T-helper 2 cell (primary cell): ENCODE measurements around the gene CCDC201.
"Not testable (repeated sequence)": the region's sequence is repeated elsewhere in the genome, so short reads cannot be mapped to it uniquely, and the experiment has no call there.

Experiments used
- DNase-seq, 5 experiments: peaks; one replicate each; pipeline versions ENCODE4 v3.0.0 to v3.0.0-alpha.2; 2012 to 2022

CCDC201 gene

GRCh38 chr7:45873355-45873754, 473 bp upstream of the CCDC201 start:
- no peak for DNase-seq

DNA sequence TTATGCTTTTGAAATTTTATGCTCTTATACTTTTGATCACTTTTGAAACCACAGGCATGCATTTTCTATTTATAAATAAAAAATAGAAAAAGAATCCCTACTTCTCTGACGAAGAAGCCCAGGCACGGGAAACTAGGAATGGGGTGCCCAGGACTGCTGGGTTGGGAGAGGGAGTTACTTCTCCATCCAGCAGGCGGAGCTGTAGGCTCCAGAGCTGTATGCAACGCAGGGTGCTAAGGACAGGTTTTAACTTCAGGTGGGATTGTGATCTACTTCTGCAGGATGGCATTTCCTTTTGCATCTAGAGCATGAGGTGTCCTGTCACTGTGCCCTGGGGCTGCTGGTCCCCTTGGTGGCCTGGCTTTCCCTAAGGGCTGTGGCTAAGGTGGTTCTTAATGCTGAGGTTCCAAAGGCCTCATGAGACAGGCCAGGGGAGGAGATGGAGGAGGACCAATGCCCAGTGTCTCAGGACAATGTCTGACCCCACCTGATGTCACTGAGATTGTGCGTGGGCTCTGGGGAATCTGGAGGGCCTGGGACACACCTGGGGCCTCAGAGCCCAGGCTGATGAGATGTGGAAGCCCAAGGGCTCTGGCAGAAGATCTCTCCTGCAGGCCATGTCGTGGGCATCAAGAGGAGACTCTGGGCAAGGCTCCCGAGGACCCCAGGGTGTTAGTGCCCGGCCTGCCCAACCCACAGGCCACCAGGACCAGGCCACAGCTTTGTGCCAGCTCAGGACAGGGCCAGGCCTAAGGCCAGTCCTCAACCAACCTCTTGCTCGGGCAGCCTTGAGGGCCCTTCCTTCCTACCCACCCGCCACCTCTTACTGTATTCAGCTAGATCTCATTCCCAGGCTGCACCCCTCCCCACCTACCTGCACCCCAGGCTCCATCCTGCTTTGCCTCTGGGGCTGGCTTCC, 507 bp downstream of the CCDC201 start:
- no peak for DNase-seq

DNA sequence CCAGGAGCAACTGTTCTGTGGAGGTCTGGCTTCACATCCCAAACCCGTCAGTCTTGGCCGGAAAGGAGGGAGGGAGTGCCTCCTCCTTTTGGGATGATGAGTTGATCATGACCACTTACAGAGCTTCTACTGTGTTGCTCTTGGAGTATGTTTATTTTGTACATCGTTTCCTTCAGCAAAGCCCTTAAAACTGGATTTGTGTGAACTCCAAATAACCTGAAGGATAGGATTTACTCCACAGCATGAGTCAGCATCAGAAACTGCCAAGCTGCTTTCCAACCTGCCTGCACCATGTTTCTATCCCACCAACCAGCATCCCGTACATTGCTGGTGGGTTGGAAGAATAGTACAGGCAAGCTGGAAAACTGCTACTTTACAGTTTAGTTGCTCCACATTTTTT, 3.5 kb downstream of the CCDC201 start:
- DNase-seq, result no peak

DNA sequence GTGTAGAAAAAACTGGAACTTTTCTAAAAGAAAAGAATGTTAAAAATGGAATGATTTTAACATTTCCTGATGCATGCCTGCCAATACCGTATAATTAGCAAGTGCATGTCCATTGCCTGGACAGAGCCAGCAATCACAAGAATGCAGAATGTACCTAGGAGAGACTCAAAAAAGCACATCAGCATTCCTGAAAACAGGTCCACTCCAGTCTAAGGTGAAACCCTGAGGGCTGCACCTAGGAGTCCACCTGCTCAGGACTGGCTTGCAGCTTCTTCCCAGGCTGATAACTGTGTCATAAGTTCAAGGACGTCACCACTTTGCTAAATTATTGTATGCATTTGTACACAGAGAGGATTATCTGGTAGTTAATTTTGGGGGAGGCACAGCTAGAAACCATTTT, 5.4 kb downstream of the CCDC201 start:
- DNase-seq, result no peak

DNA sequence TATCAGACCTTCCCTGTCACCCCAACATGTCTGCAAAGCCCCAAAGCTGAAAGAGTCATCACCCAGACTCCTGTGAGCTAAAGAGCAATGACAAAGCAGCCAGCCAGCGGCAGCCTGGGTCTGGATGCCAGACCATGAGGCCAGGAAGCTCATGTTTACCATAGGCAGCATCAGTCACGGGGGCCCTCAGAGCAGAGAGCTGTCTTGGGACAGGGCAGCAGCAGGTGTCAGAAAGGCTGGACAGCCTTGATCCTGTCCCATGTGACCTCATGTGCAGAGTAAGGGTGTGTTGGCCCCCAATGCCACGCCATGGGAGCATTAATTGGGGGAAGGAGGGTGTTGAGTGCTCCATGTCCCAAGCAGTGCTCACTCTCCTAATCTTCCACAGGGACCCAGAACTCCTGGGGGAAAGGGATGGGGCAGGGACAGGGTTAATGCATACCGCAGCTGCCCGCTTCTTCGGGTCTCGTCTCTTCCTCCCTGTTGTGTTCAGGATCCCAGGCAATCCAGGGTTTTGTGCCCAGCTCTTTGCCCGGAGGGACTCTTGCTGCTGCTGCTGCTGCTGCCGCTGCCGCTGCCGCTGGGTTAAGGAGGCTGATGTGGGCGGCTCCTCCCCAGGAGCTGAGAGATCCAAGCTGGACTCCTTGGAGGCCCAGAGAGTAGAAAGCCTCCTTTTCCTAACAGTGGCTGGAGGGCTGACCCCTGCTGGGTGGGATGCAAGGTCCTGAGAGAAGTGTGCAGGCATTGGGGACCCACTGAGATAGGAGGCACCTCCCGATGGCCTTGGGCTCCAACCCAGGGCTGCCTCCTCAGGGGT, 7.1 kb downstream of the CCDC201 start:
- no peak for DNase-seq

GRCh38 chr7:45863715-45864114, 9.2 kb downstream of the CCDC201 start:
- DNase-seq, result no peak

- not testable (repeated sequence) for DNase-seq
These were observed 16.0 kb downstream of the CCDC201 start for GRCh38 chr7:45856888-45857287.

DNA sequence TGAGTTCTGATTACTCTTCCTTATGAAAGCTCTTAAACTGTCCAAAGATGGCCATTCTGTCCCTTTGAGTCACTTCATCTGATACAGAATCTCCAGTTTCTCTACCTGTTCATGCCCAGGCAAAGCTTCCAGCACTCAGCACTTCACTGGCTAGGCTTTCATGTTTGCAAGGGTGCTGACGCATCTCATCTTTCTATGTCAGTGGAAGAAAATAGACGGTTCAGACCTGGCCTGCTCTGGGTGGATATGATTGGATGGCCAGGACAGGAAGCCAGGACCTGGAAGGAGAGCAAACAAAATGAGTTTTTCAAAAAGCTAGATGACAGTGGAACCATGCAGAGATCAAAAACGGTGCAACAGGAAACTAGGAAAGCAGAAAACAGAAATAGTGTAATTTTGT, 17.2 kb downstream of the CCDC201 start:
- not testable (repeated sequence) for DNase-seq

GRCh38 chr7:45853491-45853890, 19.4 kb downstream of the CCDC201 start:
- not testable (repeated sequence) for DNase-seq

DNA sequence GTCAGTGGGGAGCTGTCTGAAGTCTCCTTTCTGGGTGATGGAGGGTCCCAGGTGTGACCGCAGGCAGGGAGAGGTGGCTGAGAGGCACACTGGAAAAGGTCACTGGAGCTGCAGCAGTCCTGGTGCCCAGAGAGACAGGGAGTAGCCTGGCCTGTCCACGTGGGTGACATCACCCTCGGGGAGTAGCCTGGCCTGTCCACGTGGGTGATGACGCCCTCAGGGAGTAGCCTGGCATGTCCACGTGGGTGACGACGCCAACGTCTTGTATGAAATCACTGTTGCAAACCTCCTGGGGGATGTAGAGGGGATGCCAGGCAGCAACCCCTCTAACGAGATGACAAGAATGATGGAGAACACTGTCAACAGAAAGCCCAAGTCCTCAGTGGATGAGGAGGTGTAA, 19.9 kb downstream of the CCDC201 start:
- not testable (repeated sequence) for DNase-seq

DNA sequence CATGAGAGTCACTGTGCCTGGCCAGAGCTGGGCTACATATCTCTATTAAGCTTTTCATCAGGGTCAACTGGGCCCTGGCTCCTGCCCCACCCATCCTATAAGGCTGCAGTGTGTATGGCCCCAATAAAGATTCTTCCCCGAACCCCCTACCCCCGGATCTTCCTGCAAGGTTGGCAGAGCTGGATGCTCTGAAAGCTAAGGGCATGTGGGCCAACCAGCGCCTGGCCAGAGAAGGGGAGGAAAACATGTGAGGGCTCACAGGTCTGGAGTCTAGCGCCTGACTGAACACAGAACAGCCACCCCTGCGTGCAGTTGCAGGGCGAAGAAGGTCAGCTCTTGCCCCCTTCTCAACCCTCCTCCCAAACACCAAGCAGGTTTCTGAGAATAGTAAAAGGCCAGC, 24.1 kb downstream of the CCDC201 start:
- DNase-seq, result not testable (repeated sequence)

DNA sequence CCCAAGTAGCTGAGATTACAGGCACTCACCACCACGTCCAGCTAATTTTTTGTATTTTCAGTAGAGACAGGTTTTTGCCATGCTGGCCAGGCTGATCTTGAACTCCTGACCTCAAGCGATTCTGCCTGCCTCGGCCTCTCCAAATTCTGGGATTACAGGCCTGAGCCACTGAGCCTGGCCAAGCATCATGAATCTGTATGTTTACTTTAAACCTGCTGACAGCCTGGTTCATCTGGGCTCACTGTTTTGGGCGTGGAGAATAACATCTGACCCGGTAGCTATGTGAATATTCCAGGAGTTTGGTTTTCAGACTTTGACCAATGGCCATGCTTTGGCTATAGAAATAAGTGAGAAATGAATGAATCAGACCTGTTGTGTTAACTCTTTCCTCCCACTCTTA, 26.3 kb downstream of the CCDC201 start:
- not testable (repeated sequence) for DNase-seq

- not testable (repeated sequence) for DNase-seq
These were observed 30.8 kb downstream of the CCDC201 start for GRCh38 chr7:45841926-45842717.

DNA sequence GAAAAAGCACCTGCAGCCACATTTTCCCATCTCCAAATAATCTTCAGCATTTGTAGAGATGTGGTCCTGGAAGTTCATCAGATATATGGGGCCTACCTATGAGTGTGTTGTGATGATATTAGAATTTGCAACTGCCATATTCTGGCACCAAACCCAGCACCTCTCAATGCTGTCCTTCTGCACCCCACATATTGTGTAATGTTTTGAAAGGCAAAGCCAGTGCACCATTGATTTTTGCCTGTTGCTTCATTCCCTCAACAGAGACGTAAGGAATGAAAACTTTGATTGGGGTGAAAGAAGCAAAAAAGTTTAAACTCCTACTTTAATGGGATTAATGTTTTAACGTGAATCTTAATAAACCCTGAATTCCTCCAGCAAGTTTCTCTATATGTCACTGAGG, 34.0 kb downstream of the CCDC201 start:
- not testable (repeated sequence) for DNase-seq

DNA sequence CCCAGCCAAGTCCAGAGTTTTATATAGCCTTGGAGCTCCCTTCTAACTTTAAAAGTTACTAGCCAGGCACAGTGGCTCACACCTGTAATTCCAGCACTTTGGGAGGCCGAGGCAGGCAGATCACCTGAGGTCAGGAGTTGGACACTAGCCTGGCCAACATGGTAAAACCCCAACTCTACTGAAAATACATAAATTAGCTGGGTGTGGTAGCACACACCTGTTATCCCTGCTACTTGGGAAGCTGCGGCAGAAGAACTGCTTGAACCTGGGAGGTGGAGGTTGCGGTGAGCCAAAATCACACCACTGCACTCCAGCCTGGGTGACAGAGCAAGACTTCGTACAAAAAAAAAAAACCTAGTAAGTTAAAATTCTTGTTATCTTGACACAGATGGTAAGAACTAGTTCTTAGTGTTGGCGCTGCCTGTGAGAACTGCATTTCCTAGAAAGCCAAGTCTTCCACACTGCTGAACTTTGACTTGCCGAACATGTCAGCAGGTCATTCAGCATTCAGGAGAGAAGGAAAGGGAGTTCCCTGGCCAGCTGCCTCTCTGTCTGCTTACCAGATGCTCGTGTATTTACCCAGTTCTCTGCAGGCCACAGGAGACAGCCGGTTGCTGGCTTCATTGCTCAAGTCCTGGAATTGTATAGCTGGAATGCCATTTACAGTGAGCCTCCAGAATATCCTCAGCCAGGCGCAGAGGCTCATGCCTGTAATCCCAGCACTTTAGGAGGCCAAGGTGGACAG, 40.3 kb downstream of the CCDC201 start:
- DNase-seq, result not testable (repeated sequence)

GRCh38 chr7:45829846-45830245, 43.0 kb downstream of the CCDC201 start:
- DNase-seq, result not testable (repeated sequence)

- not testable (repeated sequence) for DNase-seq
These were observed 45.2 kb downstream of the CCDC201 start for GRCh38 chr7:45827731-45828130.

DNA sequence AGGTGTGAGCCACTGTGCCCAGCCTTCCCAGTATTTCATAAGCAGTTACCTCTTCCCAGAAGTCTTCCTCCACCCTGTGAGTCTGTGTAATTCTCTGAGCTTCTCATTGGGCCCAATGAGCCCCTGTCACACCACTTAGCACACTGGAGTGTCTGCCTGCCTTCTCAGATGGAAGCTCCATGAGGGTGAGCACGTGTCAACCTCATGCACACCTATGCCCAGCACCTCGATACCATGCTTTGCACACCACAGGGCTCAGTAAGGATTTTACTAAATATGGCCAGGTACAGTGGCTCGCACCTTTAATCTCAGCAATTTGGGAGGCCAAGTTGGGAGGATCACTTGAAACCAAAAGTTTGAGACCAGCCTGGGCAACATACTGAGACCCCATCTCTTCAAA, 46.3 kb downstream of the CCDC201 start:
- DNase-seq, result not testable (repeated sequence)

- DNase-seq, result not testable (repeated sequence)
These were observed 54.1 kb downstream of the CCDC201 start for GRCh38 chr7:45818763-45819162.

GRCh38 chr7:45817913-45818312, 55.0 kb downstream of the CCDC201 start:
- DNase-seq, result not testable (repeated sequence)

- DNase-seq, result not testable (repeated sequence)
These were observed 55.9 kb downstream of the CCDC201 start for GRCh38 chr7:45817016-45817415.
